A673 (cell line): ENCODE results near the gene RAD50. TPM values are rescaled to one million over a fixed set of nuclear protein-coding genes. Genes with fewer than 3 reads are reported as not detected.

Experiments used
- BruUV-seq: library from RNA; stranded (reverse); fragments of 400-500 nt; replicated peaks from 2 replicates; lab custom pipeline; 2021; lab: Mats Ljungman, UMichigan
- CTCF ChIA-PET: fragments of 300-600 bp; sonication (Branson Sonifier 250); formaldehyde crosslinking; loops from one replicate; lab custom pipeline; 2022; ENCODE audit warnings: antibody characterized with exemption; lab: Charles Lee
- POLR2A ChIA-PET: fragments of 300-600 bp; sonication (Branson Sonifier 250); formaldehyde crosslinking; loops from one replicate; lab custom pipeline; 2022; ENCODE audit warnings: antibody characterized with exemption; ENCODE audit not compliant: low non-redundant PET; lab: Charles Lee
- DNase-seq: peaks from one replicate; pipeline ENCODE4 v3.0.0-alpha.2; 2015; ENCODE audit warnings: low spot score
- H3K27ac ChIP-seq: fragments of 200-600 bp; sonication (generic); 2 replicates; pipeline ENCODE4 v1.5.1; 2016; ENCODE audit warnings: mixed run types, low read depth, mild to moderate bottlenecking, mixed read lengths, antibody characterized with exemption, low read length; ENCODE audit not compliant: poor library complexity, severe bottlenecking
- H3K27me3 ChIP-seq: fragments of 200-600 bp; sonication (generic); replicated peaks from 2 replicates; pipeline ENCODE4 v1.6.1; 2017; ENCODE audit warnings: mixed run types, low read depth, mild to moderate bottlenecking, mixed read lengths, antibody characterized with exemption, low read length; ENCODE audit not compliant: insufficient read depth, poor library complexity
- H3K36me3 ChIP-seq: fragments of 200-600 bp; sonication (generic); 2 replicates; pipeline ENCODE4 v1.6.1; 2016; ENCODE audit warnings: mixed run types, mild to moderate bottlenecking, mixed read lengths, antibody characterized with exemption, low read length; ENCODE audit not compliant: insufficient read depth, poor library complexity, severe bottlenecking
- H3K4me1 ChIP-seq: fragments of 200-600 bp; sonication (generic); 2 replicates; pipeline ENCODE4 v1.6.1; 2017; ENCODE audit warnings: mixed run types, mild to moderate bottlenecking, mixed read lengths, antibody characterized with exemption, low read length; ENCODE audit not compliant: insufficient read depth, poor library complexity, severe bottlenecking
- H3K4me3 ChIP-seq: fragments of 200-600 bp; sonication (generic); 2 replicates; pipeline ENCODE4 v1.5.1; 2016; ENCODE audit warnings: low read depth, mixed run types, mild to moderate bottlenecking, mixed read lengths, low read length; ENCODE audit not compliant: poor library complexity, severe bottlenecking
- H3K9me3 ChIP-seq: fragments of 200-600 bp; sonication (generic); 2 replicates; pipeline ENCODE4 v1.6.1; 2016; ENCODE audit warnings: mixed run types, low read depth, mild to moderate bottlenecking, mixed read lengths, antibody characterized with exemption, low read length; ENCODE audit not compliant: poor library complexity, severe bottlenecking
- CTCF ChIP-seq: fragments of 300-800, 200-600 bp; sonication (generic); conservative IDR thresholded peaks from 2 replicates; pipeline ENCODE4 v1.5.1; 2017; ENCODE audit warnings: low read depth, mild to moderate bottlenecking, antibody characterized with exemption, low read length, moderate library complexity, mixed read lengths
- EZH2 ChIP-seq: fragments of 200-600 bp; sonication (generic); IDR thresholded peaks from 2 replicates; pipeline ENCODE4 v1.6.1; 2017; ENCODE audit warnings: borderline replicate concordance, low read depth, mild to moderate bottlenecking, mixed read lengths, antibody characterized with exemption, low read length; ENCODE audit not compliant: poor library complexity, severe bottlenecking
- intact Hi-C: fragments of 100-400 bp; cut with micrococcal nuclease; formaldehyde crosslinking; loops from one replicate; pipeline ENCODE4 v1.10.0; 2022; ENCODE audit not compliant: unreplicated experiment
- total RNA-seq: library from RNA; stranded (reverse); gene quantifications from 2 replicates; pipeline ENCODE4 v1.2.3, GENCODE V29; 2021

The RAD50 gene
- total RNA-seq, 1 experiment from 2014 or later, result 43.6 TPM

DNA sequence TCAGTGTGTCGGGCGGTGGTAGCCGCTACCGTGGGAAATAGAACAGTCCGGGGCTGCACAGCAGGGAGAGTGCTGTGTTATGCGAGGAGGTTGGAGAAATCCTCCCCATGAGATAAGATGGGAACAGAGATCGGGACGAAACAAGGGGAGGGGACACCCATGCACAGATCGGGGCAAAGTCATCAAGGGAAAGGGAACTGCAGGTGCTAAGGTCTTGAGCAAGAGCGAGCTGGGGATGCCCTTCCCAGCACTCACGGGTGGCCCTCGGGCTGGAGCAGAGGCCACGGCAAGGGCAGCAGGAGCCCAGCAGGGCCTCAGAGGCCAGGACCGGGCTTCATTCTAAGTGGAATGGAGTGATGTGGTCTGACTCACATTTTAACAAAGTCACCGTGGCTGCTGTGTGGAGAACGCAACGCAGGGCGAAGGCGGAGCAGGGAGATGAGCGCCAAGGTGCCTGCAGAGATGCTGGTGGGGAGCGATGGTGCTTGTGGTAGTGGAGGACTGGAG lies 108.8 kb downstream of the RAD50 start:
- H3K4me1 ChIP-seq, result peaks cover 6% of the 10 kb centered on the region
- TF ChIP-seq CTCF, result no peak
- no peaks in the 10 kb centered on the region for H3K9me3 ChIP-seq
- no peaks in the 10 kb centered on the region for H3K27me3 ChIP-seq
- intact Hi-C loops, result no loop called here
- H3K4me3 ChIP-seq, result no peak overlapping the region
- no TSS peak for BruUV-seq
- CTCF ChIA-PET, result no interaction called here
- POLR2A ChIA-PET, result no interaction called here
- H3K27ac ChIP-seq, result no peak overlapping the region
- H3K36me3 ChIP-seq, result no peaks in the 10 kb centered on the region
- DNase-seq, result no peak

DNA sequence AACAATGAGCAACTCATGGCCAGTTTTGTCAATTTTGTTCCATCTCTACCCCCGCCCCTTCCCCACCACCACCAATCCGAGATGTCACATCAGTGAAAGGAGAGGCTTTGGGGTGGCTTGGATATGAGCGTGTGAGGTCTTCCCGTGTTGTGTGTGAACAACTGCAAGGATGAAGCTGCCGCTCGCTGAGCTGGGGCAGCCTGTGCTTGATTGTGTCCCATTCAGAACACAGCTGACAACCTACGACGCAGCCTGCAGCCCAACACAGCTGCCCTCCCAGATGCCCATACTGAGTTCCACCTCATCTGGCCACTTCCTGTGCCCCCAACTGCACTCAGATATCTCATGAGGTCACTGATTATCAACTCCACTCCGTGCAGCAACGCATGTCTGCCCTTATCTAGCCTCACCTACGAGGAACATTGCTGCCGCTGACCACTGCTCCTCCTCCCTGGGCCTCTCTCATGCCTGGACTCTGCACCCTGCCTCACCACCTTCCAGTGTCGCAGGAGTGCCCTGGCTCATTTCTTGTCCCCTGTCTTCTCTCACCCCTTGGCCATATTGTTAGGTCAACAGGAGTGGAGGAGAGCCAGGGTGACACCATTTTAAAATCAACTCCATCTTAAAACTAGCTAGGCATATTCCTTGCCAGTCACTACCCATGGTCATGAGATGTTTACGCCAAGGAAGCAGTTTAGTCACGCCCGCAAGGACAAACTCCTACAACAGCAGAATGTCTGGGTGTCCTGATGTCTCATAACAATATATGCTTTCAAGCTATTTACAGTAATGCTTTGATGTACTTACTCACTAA lies 109.7 kb downstream of the RAD50 start:
- BruUV-seq, result no TSS peak
- H3K36me3 ChIP-seq, result no peaks in the 10 kb centered on the region
- no peak overlapping the region for H3K4me3 ChIP-seq
- H3K27ac ChIP-seq, result no peak overlapping the region
- intact Hi-C loops, result no loop called here
- H3K27me3 ChIP-seq, result no peaks in the 10 kb centered on the region
- H3K9me3 ChIP-seq, result no peaks in the 10 kb centered on the region
- H3K4me1 ChIP-seq, result peaks cover 6% of the 10 kb centered on the region
- DNase-seq, result no peak
- ChIA-PET POLR2A (interaction anchor here (0.6 kb wide), 1 partner anchor 723 kb away, joined by 3 read pairs; no protein-coding TSS in a partner anchor), CTCF (no interaction called here)
- TF ChIP-seq CTCF, result no peak
- no peak for TF ChIP-seq EZH2

- intact Hi-C loops, result no loop called here
- TF ChIP-seq EZH2 (no peak), CTCF (no peak)
- Histone ChIP-seq H3K27me3 (no peaks in the 10 kb centered on the region), H3K9me3 (no peaks in the 10 kb centered on the region), H3K27ac (no peak overlapping the region), H3K4me1 (peaks cover 6% of the 10 kb centered on the region), H3K36me3 (no peaks in the 10 kb centered on the region), H3K4me3 (no peak overlapping the region)
- no peak for DNase-seq
- BruUV-seq, result no TSS peak
- ChIA-PET POLR2A (no interaction called here), CTCF (no interaction called here)
These were observed 110.5 kb downstream of the RAD50 start for GRCh38 chr5:132667309-132667708.
